H1 (cell line): Measurements from ENCODE around the gene SYNJ2. TPM values are rescaled to one million over a fixed set of nuclear protein-coding genes. Genes with fewer than 3 reads are reported as not detected.

Source experiments
- CTCF ChIA-PET: fragments of 300-600 bp; sonication (Branson Sonifier 250); formaldehyde crosslinking; loops from one replicate; lab custom pipeline; 2021; ENCODE audit not compliant: partially characterized antibody; lab: Charles Lee
- POLR2A ChIA-PET: fragments of 300-600 bp; sonication (Branson Sonifier 250); formaldehyde crosslinking; loops from one replicate; lab custom pipeline; 2021; ENCODE audit warnings: inconsistent platforms; ENCODE audit not compliant: partially characterized antibody; lab: Charles Lee
- DNase-seq, 2 experiments: peaks; one replicate each; pipeline versions ENCODE4 v3.0.0 to v3.0.0-alpha.2; 2010 to 2022; ENCODE audit warnings: low spot score in 2 of 2, low read depth in 1 of 2, mixed read lengths in 1 of 2
- FAIRE-seq: peaks from 2 replicates; lab custom pipeline; 2011; peaks lifted over from hg19 to GRCh38; lab: Jason Lieb, UNC
- H2AFZ ChIP-seq: 2 replicates; pipeline ENCODE4 v1.8.1; 2012; ENCODE audit warnings: low read length, inconsistent platforms
- H2AK5ac ChIP-seq: 2 replicates; pipeline ENCODE4 v1.6.1; 2013; ENCODE audit warnings: low read depth, low read length
- H2BK120ac ChIP-seq: replicated peaks from 2 replicates; pipeline ENCODE3; 2013; ENCODE audit warnings: low read depth, low read length, inconsistent platforms
- H2BK12ac ChIP-seq: 2 replicates; pipeline ENCODE4 v1.6.1; 2013; ENCODE audit warnings: low read depth, low read length
- H2BK15ac ChIP-seq: 2 replicates; pipeline ENCODE4 v1.6.1; 2013; ENCODE audit warnings: low read length
- H2BK20ac ChIP-seq: 2 replicates; pipeline ENCODE4 v1.6.1; 2013; ENCODE audit warnings: low read length
- H2BK5ac ChIP-seq: 2 replicates; pipeline ENCODE4 v1.6.1; 2013; ENCODE audit warnings: low read depth, low read length
- H3K14ac ChIP-seq: 2 replicates; pipeline ENCODE4 v1.6.1; 2013; ENCODE audit warnings: inconsistent platforms; ENCODE audit not compliant: insufficient read length
- H3K18ac ChIP-seq: 2 replicates; pipeline ENCODE4 v1.6.1; 2013; ENCODE audit warnings: low read length; ENCODE audit errors: extremely low read depth
- H3K23ac ChIP-seq: 2 replicates; pipeline ENCODE4 v1.6.1; 2013; ENCODE audit warnings: inconsistent platforms; ENCODE audit not compliant: insufficient read length
- H3K23me2 ChIP-seq: 2 replicates; pipeline ENCODE4 v1.6.1; 2013; ENCODE audit warnings: low read depth, low read length
- H3K27ac ChIP-seq: 2 replicates; pipeline ENCODE4 v1.6.1; 2011; ENCODE audit warnings: low read depth, low read length, inconsistent platforms
- H3K27me3 ChIP-seq, 4 experiments: replicated peaks in 1 of 4; 1 replicate in 1 of 4; 2 replicates in 3 of 4; pipeline versions ENCODE4 v1.6.1 to v1.8.1; 2011 to 2013; ENCODE audit warnings: low read length in 3 of 4, mild to moderate bottlenecking in 3 of 4, inconsistent platforms in 2 of 4, mixed read lengths in 2 of 4, moderate library complexity in 1 of 4; ENCODE audit not compliant: control insufficient read depth in 3 of 4, insufficient read depth in 3 of 4; ENCODE audit errors: extremely low read depth in 1 of 4
- H3K36me3 ChIP-seq, 4 experiments: 2 replicates each; pipeline versions ENCODE4 v1.6.1 to v1.8.1; 2011 to 2013; ENCODE audit warnings: mild to moderate bottlenecking in 4 of 4, low read length in 3 of 4, moderate library complexity in 2 of 4, control low read depth in 1 of 4, inconsistent platforms in 1 of 4; ENCODE audit not compliant: insufficient read depth in 4 of 4, control insufficient read depth in 2 of 4
- H3K4ac ChIP-seq: replicated peaks from 2 replicates; pipeline ENCODE3; 2013; ENCODE audit warnings: low read length, low read depth, mixed read lengths, inconsistent platforms; ENCODE audit not compliant: insufficient read length
- H3K4me1 ChIP-seq, 4 experiments: replicated peaks in 1 of 4; 1 replicate in 1 of 4; 2 replicates in 3 of 4; pipeline versions ENCODE4 v1.6.1 to v1.8.1; 2011 to 2013; ENCODE audit warnings: low read length in 3 of 4, inconsistent platforms in 2 of 4, mixed read lengths in 1 of 4; ENCODE audit not compliant: insufficient read depth in 4 of 4, control insufficient read depth in 3 of 4
- H3K4me2 ChIP-seq, 2 experiments: 2 replicates each; pipeline versions ENCODE4 v1.6.1 to v1.8.1; 2011 to 2013; ENCODE audit warnings: low read depth in 2 of 2, low read length in 2 of 2, control low read depth in 1 of 2, inconsistent platforms in 1 of 2, mild to moderate bottlenecking in 1 of 2; ENCODE audit not compliant: insufficient read depth in 1 of 2
- H3K4me3 ChIP-seq, 4 experiments: fragments of 200-600, 300-600 bp in 1 of 4; sonication (generic), shearing (Covaris generic), sonication (Bioruptor Twin) in 1 of 4; 2 replicates each; pipeline versions ENCODE4 v1.5.1 to v1.8.1; 2011 to 2016; ENCODE audit warnings: low read length in 4 of 4, low read depth in 3 of 4, control low read depth in 2 of 4, inconsistent platforms in 2 of 4, mild to moderate bottlenecking in 2 of 4, mixed read lengths in 1 of 4, moderate library complexity in 1 of 4; ENCODE audit not compliant: insufficient read depth in 2 of 4; ENCODE audit errors: extremely low read depth in 1 of 4
- H3K56ac ChIP-seq: replicated peaks from 2 replicates; pipeline ENCODE3; 2013; ENCODE audit warnings: low read depth, mild to moderate bottlenecking, mixed read lengths, low read length, inconsistent platforms; ENCODE audit not compliant: insufficient read length
- H3K79me1 ChIP-seq: 2 replicates; pipeline ENCODE4 v1.6.1; 2013; ENCODE audit warnings: low read depth, low read length, control low read depth
- H3K79me2 ChIP-seq, 2 experiments: 2 replicates each; pipeline versions ENCODE4 v1.6.1 to v1.8.1; 2012 to 2013; ENCODE audit warnings: low read length in 2 of 2, mild to moderate bottlenecking in 2 of 2, inconsistent platforms in 1 of 2; ENCODE audit not compliant: insufficient read depth in 2 of 2, control insufficient read depth in 1 of 2
- H3K9ac ChIP-seq, 4 experiments: replicated peaks in 1 of 4; 1 replicate in 1 of 4; 2 replicates in 3 of 4; pipeline versions ENCODE4 v1.6.1 to v1.8.1; 2011 to 2013; ENCODE audit warnings: low read depth in 3 of 4, low read length in 3 of 4, control low read depth in 2 of 4, mild to moderate bottlenecking in 2 of 4, moderate library complexity in 2 of 4, inconsistent platforms in 1 of 4; ENCODE audit errors: extremely low read depth in 1 of 4
- H3K9me3 ChIP-seq, 2 experiments: 2 replicates each; pipeline versions ENCODE4 v1.6.1 to v1.8.1; 2012 to 2013; ENCODE audit warnings: mild to moderate bottlenecking in 2 of 2, moderate library complexity in 2 of 2, control low read depth in 1 of 2, inconsistent platforms in 1 of 2, low read depth in 1 of 2, low read length in 1 of 2, mixed read lengths in 1 of 2; ENCODE audit not compliant: insufficient read depth in 2 of 2
- H4K20me1 ChIP-seq, 2 experiments: replicated peaks in 1 of 2; 2 replicates each; pipeline versions ENCODE3 to v1.8.1; 2011 to 2013; ENCODE audit warnings: inconsistent platforms in 2 of 2, low read length in 2 of 2, mild to moderate bottlenecking in 1 of 2; ENCODE audit not compliant: insufficient read depth in 2 of 2, control insufficient read depth in 1 of 2
- H4K5ac ChIP-seq: 2 replicates; pipeline ENCODE4 v1.6.1; 2013; ENCODE audit warnings: low read length, low read depth, mixed read lengths, inconsistent platforms; ENCODE audit not compliant: insufficient read length
- H4K8ac ChIP-seq: 2 replicates; pipeline ENCODE4 v1.8.0; 2013; ENCODE audit warnings: mild to moderate bottlenecking, moderate library complexity, low read length, inconsistent platforms; ENCODE audit not compliant: insufficient read depth; ENCODE audit errors: extremely low read depth
- H4K91ac ChIP-seq: replicated peaks from 2 replicates; pipeline ENCODE3; 2013; ENCODE audit warnings: low read length, mixed read lengths, inconsistent platforms; ENCODE audit not compliant: insufficient read length
- ATF2 ChIP-seq: IDR thresholded peaks from 2 replicates; pipeline ENCODE4 v1.6.1; 2012; ENCODE audit warnings: low read length, inconsistent platforms
- CBX8 ChIP-seq: fragments of 300-800, 300-1000 bp; sonication (generic); IDR thresholded peaks from 2 replicates; pipeline ENCODE4 v1.7.1; 2016; ENCODE audit warnings: low read depth, low read length, borderline replicate concordance
- HDAC2 ChIP-seq, 2 experiments: fragments of 300-600 bp in 1 of 2; sonication (generic) in 1 of 2; IDR thresholded peaks; 2 replicates each; pipeline ENCODE4 v1.6.1; 2011 to 2012; ENCODE audit warnings: low read depth in 2 of 2, low read length in 2 of 2, mild to moderate bottlenecking in 2 of 2, moderate library complexity in 2 of 2, borderline replicate concordance in 1 of 2, inconsistent platforms in 1 of 2
- KDM1A ChIP-seq: fragments of 200-600, 300-600 bp; sonication (generic); IDR thresholded peaks from 2 replicates; pipeline ENCODE4 v1.7.1; 2016; ENCODE audit warnings: mild to moderate bottlenecking, low read length, borderline replicate concordance
- KDM5A ChIP-seq: fragments of 200-600 bp; IDR thresholded peaks from 2 replicates; pipeline ENCODE4 v1.7.1; 2012; ENCODE audit warnings: mild to moderate bottlenecking, low read length, inconsistent platforms, mixed read lengths
- RNF2 ChIP-seq: fragments of 200-900, 300-1000 bp; sonication (generic); IDR thresholded peaks from 2 replicates; pipeline ENCODE4 v1.7.1; 2016; ENCODE audit warnings: borderline replicate concordance, low read depth, mild to moderate bottlenecking, antibody characterized with exemption, low read length; ENCODE audit not compliant: poor library complexity, severe bottlenecking; ENCODE audit errors: missing control alignments
- RXRA ChIP-seq: IDR thresholded peaks from 2 replicates; pipeline ENCODE4 v1.6.1; 2011; ENCODE audit warnings: low read depth, mild to moderate bottlenecking, low read length, moderate library complexity; ENCODE audit not compliant: insufficient read depth
- SIX5 ChIP-seq: IDR thresholded peaks from 2 replicates; pipeline ENCODE4 v1.6.1; 2011; ENCODE audit warnings: mild to moderate bottlenecking, low read depth, low read length
- SP1 ChIP-seq: IDR thresholded peaks from 2 replicates; pipeline ENCODE4 v1.6.1; 2011; ENCODE audit warnings: low read depth, low read length
- TAF7 ChIP-seq: optimal IDR thresholded peaks from 2 replicates; pipeline ENCODE3; 2011; ENCODE audit warnings: low read depth, mild to moderate bottlenecking, inconsistent platforms, low read length, moderate library complexity, borderline replicate concordance
- TCF12 ChIP-seq: IDR thresholded peaks from 2 replicates; pipeline ENCODE4 v1.6.1; 2011; ENCODE audit warnings: low read depth, mild to moderate bottlenecking, low read length
- YY1 ChIP-seq: IDR thresholded peaks from 2 replicates; pipeline ENCODE4 v1.6.1; 2011; ENCODE audit warnings: low read depth, mild to moderate bottlenecking, low read length
- WGBS, 2 experiments: shearing (Covaris generic) in 1 of 2; methylation state at CpG; one replicate each; pipeline versions ENCODE4 v1.1.6 to v1.1.7; 2013 to 2015; ENCODE audit warnings: low lambda C conversion rate in 2 of 2, mixed read lengths in 2 of 2, inconsistent platforms in 1 of 2, low coverage in 1 of 2, missing lambda C conversion rate in 1 of 2; ENCODE audit not compliant: insufficient replicate concordance in 2 of 2, insufficient coverage in 1 of 2, insufficient read length in 1 of 2; ENCODE audit errors: extremely low coverage in 1 of 2, missing lambda C conversion rate in 1 of 2; 5-methylcytosine and 5-hydroxymethylcytosine counted together
- polyA plus RNA-seq, 7 experiments: library from polyadenylated mRNA; depleted of rRNA in 3 of 7; stranded (reverse) in 5 of 7; unstranded in 2 of 7; fragments of >200 nt in 5 of 7; fragments of 200-250 nt in 2 of 7; gene quantifications; 1 replicate in 5 of 7; 2 replicates in 1 of 7; 4 replicates in 1 of 7; pipeline versions ENCODE4 v1.2.1 to v1.2.3, GENCODE V29; 2011 to 2013; ENCODE audit warnings: missing spikeins in 2 of 7, mixed read lengths in 2 of 7
- total RNA-seq: library from RNA; stranded (reverse); fragmentation: NEBNext Ultra II Directional; extraction: Animal tissue kit (Norgen Biotek cat#: 25700); gene quantifications from 2 replicates; pipeline ENCODE4 v1.2.1, GENCODE V29; 2021

The SYNJ2 gene
- total and polyA plus RNA-seq, 2 of the 8 experiments (the other 6 are each of a cell fraction or from before 2014, with no cell fraction given): 3.7 to 13.9 TPM

DNA sequence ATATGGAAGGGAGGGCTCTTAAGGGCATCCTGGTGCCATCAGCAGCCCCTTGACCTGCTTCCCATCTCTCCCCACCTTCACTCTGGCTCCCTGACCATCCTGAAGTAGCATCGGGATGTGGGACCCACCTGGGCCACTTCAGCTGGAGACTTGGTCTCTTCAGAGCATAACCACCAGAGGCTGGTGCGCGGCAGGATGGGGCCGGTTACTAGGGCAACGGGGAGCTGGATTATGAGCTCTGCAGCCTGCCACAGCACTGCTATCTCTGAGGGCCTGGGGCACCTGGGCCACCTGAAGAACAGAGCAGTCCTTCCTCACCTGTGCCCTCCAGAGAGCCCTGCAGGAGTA lies 79.7 kb downstream of the SYNJ2 start:
- DNase-seq (no peak), FAIRE-seq (no peak)
- Histone ChIP-seq H4K91ac (no peak overlapping the region), H2BK20ac (no peak overlapping the region), H3K9me3 (no peaks in the 10 kb centered on the region), H3K56ac (no peak overlapping the region), H3K79me1 (no peaks in the 10 kb centered on the region), H3K27ac (no peak overlapping the region), H2BK12ac (no peak overlapping the region), H3K18ac (no peak overlapping the region), H3K4me2 (no peak overlapping the region), H4K20me1 (no peaks in the 10 kb centered on the region), H2BK120ac (no peak overlapping the region), H3K14ac (no peak overlapping the region), H4K5ac (no peak overlapping the region), H3K23me2 (no peaks in the 10 kb centered on the region), H2BK5ac (no peak overlapping the region), H3K23ac (no peak overlapping the region), H2BK15ac (no peak overlapping the region), H3K36me3 (no peaks in the 10 kb centered on the region), H4K8ac (no peak overlapping the region; the same call in 1 of the 2 replicates), H2AFZ (no peak overlapping the region), H3K4ac (no peak overlapping the region), H3K79me2 (no peaks in the 10 kb centered on the region), H3K9ac (no peak overlapping the region), H3K4me3 (no peak overlapping the region), H2AK5ac (no peak overlapping the region), H3K4me1 (peaks cover 0 to 5% (median 0%) of the 10 kb centered on the region in 4 experiments; a peak in 1 of 7 replicates), H3K27me3 (no peaks in the 10 kb centered on the region)
- WGBS, 2 experiments: 96% methylated on average over 5 of the region's 5 CpGs; no CpG with 5 or more reads in 1 of the 2 experiments
- ChIA-PET POLR2A (interaction anchor here (1.4 kb wide), 1 partner anchor 13 kb away, joined by 3 read pairs; no protein-coding TSS in a partner anchor), CTCF (interaction anchor here (0.8 to 6.4 kb wide), 6 partner anchors 12 to 135 kb away, joined by 3 to 54 read pairs (median 3); no protein-coding TSS in a partner anchor)
- no peak for TF ChIP-seq RNF2
- TF ChIP-seq TCF12: no peak
- no peak for TF ChIP-seq KDM1A
- no peak for TF ChIP-seq SP1
- no peak for TF ChIP-seq ATF2
- TF ChIP-seq YY1: no peak
- TF ChIP-seq SIX5: no peak
- TF ChIP-seq TAF7: no peak
- no peak for TF ChIP-seq KDM5A
- no peak for TF ChIP-seq RXRA
- TF ChIP-seq CBX8: no peak
- no peak for TF ChIP-seq HDAC2 (IDR thresholded peaks at IDR 0.05; ENCODE audit: borderline replicate concordance in 1 of 2, low read depth in 2 of 2, low read length in 2 of 2)
